Midbrain (tissue), 1 donor: ENCODE measurements around the gene VEGFB.

Experiments
- DNase-seq: peaks from one replicate; lab custom pipeline; 2025; lab: John Stamatoyannopoulos, UW

Gene VEGFB

DNA sequence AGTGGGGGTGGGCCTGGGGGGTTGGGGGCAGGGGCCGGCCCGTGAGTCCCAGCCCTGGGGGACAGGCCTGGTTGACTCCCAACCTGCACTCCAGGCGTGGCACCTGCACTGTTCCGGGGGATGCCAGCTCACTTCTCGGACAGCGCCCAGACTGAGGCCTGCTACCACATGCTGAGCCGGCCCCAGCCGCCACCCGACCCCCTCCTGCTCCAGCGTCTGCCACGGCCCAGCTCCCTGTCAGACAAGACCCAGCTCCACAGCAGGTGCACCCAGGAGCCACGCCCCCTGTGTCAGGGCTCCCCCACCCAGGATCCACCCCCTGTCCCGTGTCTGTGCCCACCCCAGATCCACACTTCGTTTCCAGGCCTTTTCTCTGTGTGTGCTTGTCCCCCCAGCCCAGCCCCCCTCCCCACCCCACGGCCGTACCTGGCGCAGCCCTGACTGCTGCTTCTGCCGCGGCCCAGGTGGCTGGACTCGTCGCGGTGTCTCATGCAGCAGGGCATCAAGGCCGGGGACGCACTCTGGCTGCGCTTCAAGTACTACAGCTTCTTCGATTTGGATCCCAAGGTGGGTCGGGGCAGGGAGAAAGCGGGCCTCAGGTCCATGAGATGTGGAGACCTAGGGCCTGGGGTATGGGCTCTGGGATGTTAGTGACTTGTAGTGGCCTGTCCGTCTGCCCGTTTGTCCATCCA is 23.1 kb upstream of the VEGFB start:
- DNase-seq = no peak

DNA sequence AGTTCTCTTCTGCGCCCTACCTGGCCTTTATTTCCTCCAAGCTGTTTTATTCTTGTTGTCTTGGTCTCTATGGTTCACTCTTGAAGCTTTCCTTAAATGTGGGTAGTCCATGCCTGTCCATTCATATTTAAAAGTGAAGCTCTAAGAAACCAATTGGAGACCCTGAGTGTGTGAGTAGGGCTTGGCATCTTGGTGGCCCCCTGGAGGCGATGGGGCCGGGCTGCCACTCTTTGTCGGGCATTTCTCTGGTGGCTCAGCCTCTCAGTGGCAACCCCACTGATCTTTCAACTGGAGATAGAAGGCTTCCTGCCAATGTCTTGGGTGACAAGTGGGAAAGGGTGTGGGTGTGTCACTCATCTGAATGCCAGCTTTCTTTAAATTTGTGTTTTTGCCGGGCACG is 17.5 kb upstream of the VEGFB start:
- no peak for DNase-seq

DNA sequence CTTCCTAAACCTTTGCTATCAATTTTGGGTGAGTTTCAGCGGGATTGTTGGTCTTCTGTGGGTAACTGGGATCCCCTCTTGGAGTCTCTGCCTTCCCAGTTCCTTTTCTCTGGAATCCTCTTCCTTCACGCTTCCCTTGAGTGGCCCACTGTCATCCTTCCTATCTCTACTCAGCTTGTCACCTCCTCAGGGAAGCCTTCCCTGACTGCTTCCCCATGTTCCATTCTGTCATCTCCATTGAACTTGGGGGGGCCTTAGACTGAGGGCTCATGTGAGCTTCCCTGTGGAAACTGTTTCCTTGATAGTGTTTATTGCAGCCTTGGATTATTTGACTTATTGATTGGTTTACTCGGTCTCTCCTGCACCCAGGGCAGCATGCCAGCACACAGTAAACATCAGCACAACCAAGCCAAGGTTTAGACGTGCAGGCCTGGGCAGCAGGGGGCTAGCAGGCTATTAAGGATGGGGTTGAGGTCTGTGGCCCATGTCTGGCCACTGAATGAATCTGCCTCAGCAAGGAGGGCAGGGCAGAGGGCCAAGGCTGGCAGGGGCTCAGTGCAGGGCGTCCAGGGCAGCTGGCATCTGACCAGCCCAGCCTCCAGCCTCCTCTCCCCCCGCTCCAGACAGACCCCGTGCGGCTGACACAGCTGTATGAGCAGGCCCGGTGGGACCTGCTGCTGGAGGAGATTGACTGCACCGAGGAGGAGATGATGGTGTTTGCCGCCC is 15.6 kb upstream of the VEGFB start:
- no peak for DNase-seq

DNA sequence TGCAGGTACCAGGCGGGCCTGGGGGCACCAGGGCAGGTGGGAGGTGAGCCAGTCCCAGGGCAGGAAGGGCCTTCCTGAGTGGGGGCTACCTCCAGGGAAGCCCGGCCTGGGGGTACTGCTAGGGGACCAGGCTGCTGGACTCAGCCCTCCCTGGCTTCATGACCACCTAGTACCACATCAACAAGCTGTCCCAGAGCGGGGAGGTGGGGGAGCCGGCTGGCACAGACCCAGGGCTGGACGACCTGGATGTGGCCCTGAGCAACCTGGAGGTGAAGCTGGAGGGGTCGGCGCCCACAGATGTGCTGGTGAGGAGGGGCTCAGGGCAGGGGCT is 15.1 kb upstream of the VEGFB start:
- DNase-seq = no peak

DNA sequence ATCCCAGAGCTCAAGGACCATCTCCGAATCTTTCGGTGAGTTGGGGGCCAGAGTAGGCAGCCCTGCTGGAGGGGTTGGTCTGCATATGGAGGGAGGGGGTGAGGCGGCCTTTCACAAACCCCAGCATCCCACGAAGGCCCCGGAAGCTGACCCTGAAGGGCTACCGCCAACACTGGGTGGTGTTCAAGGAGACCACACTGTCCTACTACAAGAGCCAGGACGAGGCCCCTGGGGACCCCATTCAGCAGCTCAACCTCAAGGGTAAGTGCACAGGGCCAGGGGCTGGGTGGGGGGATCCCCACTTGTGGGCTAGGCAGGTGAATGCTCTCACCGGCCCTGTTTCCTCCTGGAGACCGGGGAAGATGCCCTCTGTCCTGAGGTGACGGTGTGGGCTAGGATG is 14.6 kb upstream of the VEGFB start:
- DNase-seq = no peak

DNA sequence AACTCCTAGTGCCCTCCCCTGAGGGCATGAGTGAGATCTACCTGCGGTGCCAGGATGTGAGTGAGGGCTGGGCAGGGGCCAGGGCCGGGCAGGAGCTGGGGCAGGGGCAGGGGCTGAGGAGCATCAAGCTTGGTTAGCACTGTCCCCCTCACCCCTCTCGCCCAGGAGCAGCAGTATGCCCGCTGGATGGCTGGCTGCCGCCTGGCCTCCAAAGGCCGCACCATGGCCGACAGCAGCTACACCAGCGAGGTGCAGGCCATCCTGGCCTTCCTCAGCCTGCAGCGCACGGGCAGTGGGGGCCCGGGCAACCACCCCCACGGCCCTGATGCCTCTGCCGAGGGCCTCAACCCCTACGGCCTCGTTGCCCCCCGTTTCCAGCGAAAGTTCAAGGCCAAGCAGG is 14.1 kb upstream of the VEGFB start:
- no peak for DNase-seq

DNA sequence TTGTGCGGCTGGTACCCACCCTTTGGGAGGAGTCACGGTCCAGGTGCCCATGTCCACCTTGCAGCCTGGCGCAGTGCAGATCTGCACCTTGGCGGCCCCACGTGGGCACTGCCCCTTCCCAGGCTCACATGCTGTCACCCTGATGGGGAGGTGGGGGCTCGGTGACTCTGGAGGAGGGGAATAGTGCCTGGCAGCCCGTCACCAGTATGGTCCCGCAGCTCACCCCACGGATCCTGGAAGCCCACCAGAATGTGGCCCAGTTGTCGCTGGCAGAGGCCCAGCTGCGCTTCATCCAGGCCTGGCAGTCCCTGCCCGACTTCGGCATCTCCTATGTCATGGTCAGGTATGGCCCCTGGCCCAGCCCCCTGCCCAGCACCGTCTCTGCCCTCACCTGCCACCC is 13.6 kb upstream of the VEGFB start:
- no peak for DNase-seq

DNA sequence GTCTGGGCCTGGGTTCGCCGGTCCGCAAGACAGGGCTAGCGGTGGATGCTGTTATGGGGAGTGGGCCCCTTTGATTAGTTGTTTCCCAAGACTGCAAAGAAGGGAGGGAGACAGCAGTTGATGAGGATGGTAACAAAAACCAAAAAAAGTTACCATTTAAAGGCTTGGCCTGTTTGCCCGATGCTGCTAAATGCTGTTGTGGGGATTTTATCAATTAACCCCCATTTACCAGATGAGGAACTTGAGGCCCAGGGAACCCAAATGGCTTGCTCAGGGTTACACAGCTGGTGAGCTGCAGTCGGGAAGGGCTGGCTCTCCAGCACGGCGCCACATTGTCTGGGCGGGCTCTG is 11.8 kb upstream of the VEGFB start:
- DNase-seq = no peak

DNA sequence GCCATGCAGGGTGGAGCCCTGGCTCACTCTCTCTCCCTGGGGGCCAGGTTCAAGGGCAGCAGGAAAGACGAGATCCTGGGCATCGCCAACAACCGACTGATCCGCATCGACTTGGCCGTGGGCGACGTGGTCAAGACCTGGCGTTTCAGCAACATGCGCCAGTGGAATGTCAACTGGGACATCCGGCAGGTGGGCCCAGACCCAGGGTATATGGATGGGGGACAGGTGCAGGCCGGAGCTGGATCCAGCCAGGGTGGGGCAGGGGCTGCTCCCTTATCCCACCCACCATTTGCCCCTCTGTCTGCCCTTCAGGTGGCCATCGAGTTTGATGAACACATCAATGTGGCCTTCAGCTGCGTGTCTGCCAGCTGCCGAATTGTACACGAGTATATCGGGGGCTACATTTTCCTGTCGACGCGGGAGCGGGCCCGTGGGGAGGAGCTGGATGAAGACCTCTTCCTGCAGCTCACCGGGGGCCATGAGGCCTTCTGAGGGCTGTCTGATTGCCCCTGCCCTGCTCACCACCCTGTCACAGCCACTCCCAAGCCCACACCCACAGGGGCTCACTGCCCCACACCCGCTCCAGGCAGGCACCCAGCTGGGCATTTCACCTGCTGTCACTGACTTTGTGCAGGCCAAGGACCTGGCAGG is 11.3 kb upstream of the VEGFB start:
- DNase-seq = no peak

DNA sequence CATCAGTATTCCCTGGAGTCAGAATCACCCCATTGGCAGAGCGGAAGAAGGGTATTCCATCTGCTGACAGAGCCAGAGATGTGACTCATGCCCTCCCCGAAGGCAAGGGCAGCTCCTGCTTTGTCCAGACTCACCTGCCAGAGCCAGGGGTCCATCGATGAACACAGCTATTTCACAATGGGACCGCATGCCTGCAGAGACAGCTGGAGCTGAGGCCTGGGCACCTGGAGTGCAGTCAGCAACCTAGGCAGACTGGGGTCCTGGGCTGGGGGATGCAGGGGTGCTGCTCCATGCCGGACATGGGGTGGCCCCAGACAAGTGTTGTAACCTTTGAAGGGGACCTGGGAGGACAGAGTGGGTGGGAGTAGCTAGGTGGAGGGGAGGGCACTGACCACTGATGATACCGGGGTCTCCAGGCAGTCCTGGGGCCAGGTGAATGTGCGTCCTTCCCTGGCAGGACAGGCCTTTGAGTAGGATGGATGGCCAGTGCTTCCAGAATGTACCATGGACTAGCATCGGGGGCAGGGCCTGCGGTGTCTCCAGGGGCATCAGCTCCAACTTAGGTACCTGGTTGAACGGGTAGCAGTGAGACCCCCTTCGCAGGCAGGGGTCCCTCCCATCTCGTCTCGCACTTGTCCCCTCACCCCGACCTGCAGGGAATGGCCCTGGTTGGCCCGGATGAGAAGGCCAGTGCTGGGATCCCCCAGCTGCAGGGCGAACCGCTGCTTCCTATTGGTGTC is 10.1 kb upstream of the VEGFB start:
- DNase-seq = no peak

DNA sequence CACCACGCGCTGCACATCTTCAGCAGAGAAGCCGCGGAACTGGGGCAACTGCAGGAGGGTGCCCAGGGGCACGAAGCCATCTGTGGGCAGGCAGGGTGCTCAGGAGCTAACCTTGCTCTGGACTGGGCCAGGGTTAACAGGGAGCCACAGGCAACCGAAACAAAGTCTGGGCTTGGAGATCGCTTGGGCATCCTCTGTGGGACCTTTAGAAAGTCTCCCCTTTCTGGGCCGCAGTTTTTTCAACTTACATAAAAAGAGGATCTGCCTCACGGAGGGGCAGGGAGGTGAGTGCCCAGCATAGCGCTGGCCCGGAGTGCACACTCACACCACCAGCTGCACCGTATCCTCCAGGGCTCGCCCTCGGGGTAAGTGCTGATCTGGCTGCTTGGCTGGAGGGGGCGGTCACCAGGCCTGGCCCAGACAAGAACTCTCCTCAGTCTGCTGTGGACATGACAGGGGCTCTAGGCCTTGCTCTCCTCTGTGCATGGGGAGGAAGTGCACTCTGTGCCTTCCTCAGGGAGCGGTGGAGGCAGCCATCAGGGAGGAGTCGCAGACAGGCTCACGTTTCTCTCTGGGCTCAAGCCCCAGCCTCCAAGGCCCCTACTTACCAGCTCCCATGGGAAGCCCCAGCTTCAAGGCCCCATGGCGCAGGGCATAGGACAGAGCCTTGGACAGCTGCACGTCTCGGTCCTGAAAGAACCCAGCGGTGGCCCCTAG is 9.3 kb upstream of the VEGFB start:
- DNase-seq = no peak

DNA sequence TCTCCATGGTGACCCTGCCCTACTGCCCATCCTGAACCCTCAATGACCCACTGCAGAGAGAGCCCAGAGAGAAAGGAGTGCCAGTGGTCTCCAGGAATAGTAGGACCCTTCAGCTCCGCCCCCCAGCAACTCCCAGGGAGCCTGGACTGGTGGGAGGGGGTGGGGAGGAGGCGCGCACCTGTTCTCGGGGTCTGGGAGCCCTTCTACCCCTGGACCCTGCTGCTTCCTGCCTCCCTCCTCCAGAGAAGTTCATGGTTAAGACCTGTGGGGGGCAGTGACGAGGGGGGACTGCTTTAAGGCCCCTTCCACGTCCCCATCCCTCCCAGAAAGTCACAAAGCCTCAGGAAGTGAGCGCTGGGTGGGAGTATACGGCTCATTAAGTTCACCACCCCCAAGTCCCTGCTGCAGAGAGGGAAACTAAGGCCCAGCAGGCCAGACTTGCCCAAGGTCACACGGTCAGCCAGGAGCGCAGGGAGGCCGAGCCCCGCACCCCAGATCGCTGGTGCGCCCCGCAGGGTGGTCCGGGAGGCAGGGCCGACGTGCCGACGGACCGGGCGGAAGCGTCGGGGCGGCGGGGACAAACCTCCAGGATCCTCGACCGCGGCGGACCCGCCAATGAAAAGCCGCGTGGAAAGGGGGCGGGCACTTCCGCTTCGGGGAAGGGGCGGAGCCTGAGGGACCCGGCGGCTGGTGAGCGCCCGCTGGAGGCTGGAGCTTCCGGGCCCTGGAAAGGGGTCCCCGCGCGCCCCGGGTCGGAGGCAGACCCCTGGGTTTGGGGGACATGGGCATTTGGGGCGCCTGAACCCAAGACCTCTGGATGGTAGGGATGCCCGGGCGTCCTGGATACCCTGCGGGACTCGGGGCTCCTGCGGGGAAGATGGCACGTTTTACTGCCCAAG is 8.5 kb upstream of the VEGFB start, which contains the start of the genes NUDT22 and TRPT1:
Gene NUDT22, plus strand, starts transcription at position 667 of the 899 bp plus-strand sequence. CDS start 379 bp downstream, outside the sequence.
Gene TRPT1, minus strand, starts transcription at position 579 of the 899 bp plus-strand sequence. Its CDS starts 326 bp downstream, at position 253.
- DNase-seq = peak; percentile 92

DNA sequence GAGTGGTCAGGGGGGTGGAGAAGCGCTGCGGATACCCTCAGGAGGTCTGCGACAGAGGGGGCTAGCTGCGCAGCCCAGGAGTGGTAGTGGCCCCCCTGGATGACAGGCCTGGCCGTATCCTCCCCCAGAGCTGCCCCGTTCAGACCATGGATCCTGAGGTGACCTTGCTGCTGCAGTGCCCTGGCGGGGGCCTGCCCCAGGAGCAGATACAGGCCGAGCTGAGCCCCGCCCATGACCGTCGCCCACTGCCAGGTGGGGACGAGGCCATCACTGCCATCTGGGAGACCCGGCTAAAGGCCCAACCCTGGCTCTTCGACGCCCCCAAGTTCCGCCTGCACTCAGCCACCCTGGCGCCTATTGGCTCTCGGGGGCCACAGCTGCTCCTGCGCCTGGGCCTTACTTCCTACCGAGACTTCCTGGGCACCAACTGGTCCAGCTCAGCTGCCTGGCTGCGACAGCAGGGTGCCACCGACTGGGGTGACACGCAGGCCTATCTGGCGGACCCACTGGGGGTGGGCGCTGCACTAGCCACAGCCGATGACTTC is 7.8 kb upstream of the VEGFB start:
- DNase-seq = no peak

DNA sequence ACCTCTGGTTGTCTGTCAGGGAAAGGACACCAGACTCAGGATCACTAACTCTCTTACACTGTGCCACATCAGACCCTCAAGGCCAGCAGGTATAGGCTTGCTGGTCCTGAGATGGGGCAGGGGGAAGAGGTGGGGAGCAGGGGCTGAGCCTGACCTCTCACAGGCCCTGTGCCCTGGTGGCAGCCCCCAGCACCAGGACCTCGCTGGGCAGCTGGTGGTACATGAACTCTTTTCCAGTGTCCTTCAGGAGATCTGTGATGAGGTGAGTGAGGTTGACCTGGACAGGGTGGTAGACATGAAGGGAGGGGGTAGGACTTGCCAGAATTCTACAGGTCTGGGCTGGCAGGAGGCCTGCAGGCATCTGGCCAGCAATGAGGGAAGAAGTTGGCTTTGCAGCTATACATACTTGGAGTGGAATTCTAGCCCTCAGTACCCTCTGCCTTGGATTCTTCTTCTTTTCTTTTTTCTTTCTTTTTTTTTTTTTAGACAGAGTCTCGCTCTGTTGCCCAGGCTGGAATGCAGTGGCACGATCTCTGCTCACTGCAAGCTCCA is 6.9 kb upstream of the VEGFB start:
- DNase-seq = no peak

DNA sequence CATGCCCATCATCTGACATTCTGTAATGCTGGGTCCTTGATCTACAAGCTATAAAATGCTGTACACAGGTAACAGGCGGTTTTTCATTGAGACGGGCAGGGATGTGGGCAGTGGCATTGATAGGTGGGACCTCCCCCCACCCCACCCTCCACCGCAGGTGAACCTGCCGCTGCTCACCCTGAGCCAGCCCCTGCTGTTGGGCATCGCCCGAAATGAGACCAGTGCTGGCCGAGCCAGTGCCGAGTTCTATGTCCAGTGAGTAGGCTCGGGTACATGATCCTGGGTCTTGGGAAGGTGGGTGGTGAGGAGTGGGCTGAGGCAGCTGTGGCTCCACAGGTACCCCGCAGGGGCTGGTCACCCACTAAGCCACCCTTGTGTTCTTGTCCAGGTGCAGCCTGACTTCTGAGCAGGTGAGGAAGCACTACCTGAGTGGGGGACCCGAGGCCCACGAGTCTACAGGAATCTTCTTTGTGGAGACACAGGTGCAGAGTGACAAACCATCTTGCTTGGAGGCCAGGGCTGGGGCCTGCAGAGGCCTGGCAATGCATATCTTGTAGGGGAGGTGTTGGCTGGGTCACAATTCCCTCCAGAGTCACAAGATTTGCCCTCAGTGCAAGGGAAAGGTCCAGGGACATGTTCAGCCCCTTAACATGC is 5.2 kb upstream of the VEGFB start:
- no peak for DNase-seq

DNA sequence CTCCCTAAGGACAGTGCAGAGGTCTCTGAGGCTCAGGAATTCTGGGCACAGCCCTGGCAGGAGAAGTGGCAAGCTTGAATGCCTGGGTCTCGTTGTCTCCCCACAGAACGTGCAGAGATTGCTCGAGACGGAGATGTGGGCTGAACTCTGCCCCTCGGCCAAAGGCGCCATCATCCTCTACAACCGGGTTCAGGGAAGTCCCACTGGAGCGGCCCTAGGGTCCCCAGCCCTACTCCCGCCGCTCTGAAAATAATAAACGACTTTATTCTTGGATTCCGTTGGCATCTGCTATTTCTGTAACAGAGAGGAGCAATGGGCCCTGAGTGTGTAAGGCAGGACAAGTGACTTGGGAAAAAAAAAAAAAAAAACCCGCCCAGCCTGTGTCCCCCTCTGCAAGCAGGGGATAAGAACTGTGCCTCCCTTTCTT is 4.6 kb upstream of the VEGFB start:
- DNase-seq = no peak

DNA sequence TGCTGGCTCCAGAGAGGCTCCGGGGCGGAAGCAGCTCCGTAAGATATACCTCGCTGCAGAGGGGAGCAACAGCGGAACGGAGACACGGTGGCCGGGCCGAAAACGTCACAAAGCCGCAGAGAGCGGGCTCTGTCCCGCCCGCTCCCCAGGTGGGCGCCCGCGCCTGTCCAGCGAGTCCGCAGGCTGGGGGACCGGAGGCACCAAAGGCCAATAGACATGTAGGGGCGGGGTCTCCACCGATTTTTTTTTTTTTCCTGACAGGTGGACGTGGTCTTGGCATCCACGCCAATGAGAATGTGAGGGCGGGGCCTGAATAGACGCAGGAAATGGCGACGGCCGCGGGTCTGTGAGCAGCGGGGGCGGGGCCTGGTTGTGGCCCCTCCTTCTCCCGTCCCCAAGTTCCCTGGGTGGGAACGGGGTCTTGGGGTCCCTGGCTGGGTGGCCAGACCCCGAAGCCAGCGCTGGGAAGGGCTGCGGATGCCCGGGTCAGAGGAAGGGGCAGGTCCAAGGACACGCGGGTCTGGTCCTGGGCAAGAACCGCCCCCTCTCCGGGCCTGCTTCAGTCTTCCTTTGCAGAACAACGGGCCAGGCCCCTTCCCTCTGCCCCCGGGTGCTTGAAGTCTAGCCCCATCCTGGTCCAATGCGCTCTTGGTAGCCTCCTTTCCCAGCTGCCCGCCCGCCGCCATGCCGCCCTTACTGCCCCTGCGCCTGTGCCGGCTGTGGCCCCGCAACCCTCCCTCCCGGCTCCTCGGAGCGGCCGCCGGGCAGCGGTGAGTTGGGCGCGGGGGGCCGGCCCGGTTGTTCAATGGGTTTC is 4.0 kb upstream of the VEGFB start, which contains the start of gene DNAJC4:
Gene DNAJC4, plus strand, starts transcription at position 378 of the 814 bp plus-strand sequence. Its CDS starts 307 bp downstream, at position 685.
- peak; percentile 90 for DNase-seq

DNA sequence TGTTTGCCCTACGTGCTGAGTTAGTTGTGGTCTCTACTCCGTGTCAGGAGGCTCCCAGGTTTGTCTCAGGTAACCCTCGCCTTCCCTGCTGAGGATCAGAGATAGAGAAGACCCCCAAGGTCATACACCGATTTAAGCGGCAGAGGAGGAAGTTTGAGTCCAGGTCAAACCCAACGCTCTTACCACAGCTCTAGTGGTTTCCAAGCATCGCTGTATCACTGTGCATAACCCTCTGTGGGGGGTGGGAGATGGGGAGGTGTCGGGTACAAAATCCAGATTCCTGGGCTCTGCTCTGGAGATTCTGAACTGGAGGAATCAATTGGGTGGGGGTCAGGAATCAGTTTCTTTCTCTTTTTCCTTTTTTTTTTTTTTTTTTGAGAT is 3.4 kb upstream of the VEGFB start:
- no peak for DNase-seq

DNA sequence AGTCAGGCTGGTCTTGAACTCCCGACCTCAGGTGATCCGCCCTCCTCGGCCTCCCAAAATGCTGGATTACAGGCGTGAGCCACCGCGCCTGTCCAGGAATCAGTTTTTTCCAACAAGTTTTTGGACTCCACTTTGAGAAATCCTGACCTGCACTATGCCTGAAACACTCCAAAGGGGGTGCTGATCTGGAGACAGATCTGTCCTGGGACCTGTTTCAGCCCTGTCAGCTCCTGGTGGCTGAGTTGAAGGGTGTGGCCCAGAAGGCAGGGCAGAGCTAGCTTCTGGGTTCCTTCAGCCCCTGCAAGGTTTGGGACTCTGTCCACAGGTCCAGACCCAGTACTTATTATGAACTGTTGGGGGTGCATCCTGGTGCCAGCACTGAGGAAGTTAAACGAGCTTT is 2.8 kb upstream of the VEGFB start:
- DNase-seq = no peak
